WTC11 (cell line): ENCODE measurements around the gene KIF2C. TPM values are rescaled to one million over a fixed set of nuclear protein-coding genes. Genes with fewer than 3 reads are reported as not detected.

Experiments
- ATAC-seq: fragments of 200-7000 bp; cut with Tn5 transposase; 2 replicates; pipeline ENCODE4 v1.10.0; 2021; ENCODE audit warnings: mild to moderate bottlenecking, moderate library complexity
- CTCF ChIA-PET: fragments of 300-600 bp; sonication (Branson Sonifier 250); formaldehyde crosslinking; loops from one replicate; lab custom pipeline; 2021; ENCODE audit warnings: antibody characterized with exemption; lab: Charles Lee
- POLR2A ChIA-PET: fragments of 350-600 bp; sonication (Branson Sonifier 250); formaldehyde crosslinking; loops from one replicate; lab custom pipeline; 2021; ENCODE audit warnings: antibody characterized with exemption; lab: Charles Lee
- DNase-seq: peaks from one replicate; pipeline ENCODE4 v3.0.0; 2021; ENCODE audit warnings: low spot score
- H3K27ac Mint-ChIP-seq: 2 replicates; pipeline ENCODE4 v1.8.0; 2021; ENCODE audit warnings: mixed read lengths
- H3K27me3 Mint-ChIP-seq: 2 replicates; pipeline ENCODE4 v1.8.0; 2021; ENCODE audit warnings: low read depth, mild to moderate bottlenecking, moderate library complexity, mixed read lengths
- H3K36me3 Mint-ChIP-seq: 2 replicates; pipeline ENCODE4 v1.8.0; 2021; ENCODE audit warnings: mixed read lengths
- H3K4me1 Mint-ChIP-seq: 2 replicates; pipeline ENCODE4 v1.8.0; 2022; ENCODE audit warnings: mixed read lengths
- H3K4me3 Mint-ChIP-seq: 2 replicates; pipeline ENCODE4 v1.8.0; 2021; ENCODE audit warnings: mild to moderate bottlenecking, moderate library complexity, mixed read lengths
- H3K9me3 Mint-ChIP-seq: 2 replicates; pipeline ENCODE4 v1.8.0; 2021; ENCODE audit warnings: mixed read lengths
- FOXK1 ChIP-seq: sonication (generic); formaldehyde crosslinking; IDR thresholded peaks from 2 replicates; pipeline ENCODE4 v1.8.0; 2022; ENCODE audit warnings: mild to moderate bottlenecking, moderate library complexity, missing genetic modification reagents
- JUN ChIP-seq: sonication (generic); formaldehyde crosslinking; IDR thresholded peaks from 2 replicates; pipeline ENCODE4 v1.8.0; 2023; ENCODE audit warnings: mild to moderate bottlenecking, missing genetic modification reagents
- NFE2L1 ChIP-seq: sonication (generic); formaldehyde crosslinking; IDR thresholded peaks from 2 replicates; pipeline ENCODE4 v1.8.1; 2023; ENCODE audit warnings: missing genetic modification reagents
- PREB ChIP-seq: sonication (generic); formaldehyde crosslinking; IDR thresholded peaks from 2 replicates; pipeline ENCODE4 v1.8.1; 2022; ENCODE audit warnings: mild to moderate bottlenecking, missing genetic modification reagents, moderate library complexity, borderline replicate concordance
- SMAD3 ChIP-seq: sonication (generic); formaldehyde crosslinking; IDR thresholded peaks from 2 replicates; pipeline ENCODE4 v1.8.0; 2022; ENCODE audit warnings: missing genetic modification reagents, mild to moderate bottlenecking, borderline replicate concordance
- SP1 ChIP-seq: sonication (generic); formaldehyde crosslinking; conservative IDR thresholded peaks from 2 replicates; pipeline ENCODE4 v1.8.1; 2022; ENCODE audit warnings: missing genetic modification reagents
- TEAD4 ChIP-seq: sonication (generic); formaldehyde crosslinking; IDR thresholded peaks from 2 replicates; pipeline ENCODE4 v1.8.0; 2022; ENCODE audit warnings: mild to moderate bottlenecking, missing genetic modification reagents
- USF1 ChIP-seq: sonication (generic); formaldehyde crosslinking; IDR thresholded peaks from 2 replicates; pipeline ENCODE4 v1.8.0; 2022; ENCODE audit warnings: mild to moderate bottlenecking, missing genetic modification reagents
- ZMAT4 ChIP-seq: fragments of 250-450 bp; sonication (Bioruptor Pico); IDR thresholded peaks from 2 replicates; pipeline ENCODE4 v1.9.0; 2021; ENCODE audit warnings: mild to moderate bottlenecking
- ZNF512 ChIP-seq: sonication (generic); formaldehyde crosslinking; IDR thresholded peaks from 2 replicates; pipeline ENCODE4 v1.8.1; 2022; ENCODE audit warnings: missing genetic modification reagents, borderline replicate concordance
- ZNF532 ChIP-seq: fragments of 250-450 bp; sonication (Bioruptor Pico); IDR thresholded peaks from 2 replicates; pipeline ENCODE4 v1.9.0; 2021; ENCODE audit warnings: mild to moderate bottlenecking, borderline replicate concordance
- total RNA-seq: library from RNA; stranded (reverse); gene quantifications from 3 replicates; pipeline ENCODE4 v1.2.3, GENCODE V29; 2021
- TF ChIP-seq, protein P1 (sequence below): sonication (generic); formaldehyde crosslinking; IDR thresholded peaks from 2 replicates; pipeline ENCODE4 v1.8.0; 2022; ENCODE audit warnings: mild to moderate bottlenecking, missing genetic modification reagents
- TF ChIP-seq, protein P2 (sequence below): fragments of 250-450 bp; sonication (Bioruptor Pico); IDR thresholded peaks from 2 replicates; pipeline ENCODE4 v2.1.2; 2022; ENCODE audit warnings: mild to moderate bottlenecking, moderate library complexity
- TF ChIP-seq, protein P3 (sequence below): sonication (generic); formaldehyde crosslinking; IDR thresholded peaks from 2 replicates; pipeline ENCODE4 v1.8.1; 2022; ENCODE audit warnings: low read depth, missing genetic modification reagents, borderline replicate concordance

KIF2C gene
- total RNA-seq, 1 experiment from 2014 or later: 93.8 TPM

GRCh38 chr1:44798481-44799365 is 59.1 kb downstream of the KIF2C start:
- Mint-ChIP-seq H3K36me3 (peaks cover 14% of the 10 kb centered on the region), H3K27ac (peak overlapping the region; percentile 92), H3K9me3 (no peaks in the 10 kb centered on the region), H3K27me3 (peaks cover 3% of the 10 kb centered on the region; the same call in 1 of the 2 replicates), H3K4me3 (peak overlapping the region; percentile 87), H3K4me1 (peaks cover 18% of the 10 kb centered on the region)
- POLR2A ChIA-PET: interaction anchor here (4.3 kb wide), 1 partner anchor 15 kb away, joined by 43 read pairs; no protein-coding TSS in a partner anchor
- TF ChIP-seq TEAD4: no peak
- no peak for TF ChIP-seq PREB (CRISPR knock-in tag)
- no peak for TF ChIP-seq ZNF512 (CRISPR knock-in tag)
- CTCF ChIA-PET: interaction anchor here (0.7 to 3.3 kb wide), 6 partner anchors 10 to 37 kb away, joined by 3 to 35 read pairs (median 4); no protein-coding TSS in a partner anchor
- ATAC-seq: no peak
- no peak for DNase-seq

GRCh38 chr1:44799770-44800584 is 60.3 kb downstream of the KIF2C start, which contains the start of gene PLK3:
Gene PLK3, plus strand, starts transcription at chr1:44800377. Its CDS starts 87 bp downstream, at chr1:44800464.
- H3K36me3 Mint-ChIP-seq: peaks cover 14% of the 10 kb centered on the region
- peaks cover 18% of the 10 kb centered on the region for H3K4me1 Mint-ChIP-seq
- H3K27ac Mint-ChIP-seq: peak within 1 kb of the TSS; percentile 99
- ATAC-seq (peak; percentile 90), DNase-seq (peak; percentile 98)
- H3K4me3 Mint-ChIP-seq: peak within 1 kb of the TSS; percentile 87
- H3K27me3 Mint-ChIP-seq: peaks cover 3% of the 10 kb centered on the region; the same call in 1 of the 2 replicates
- POLR2A ChIA-PET: interaction anchor here (0.5 to 4.3 kb wide), 19 partner anchors 9 to 722 kb away, joined by 3 to 43 read pairs (median 5); partner anchors contain the start of genes BTBD19, HECTD3, PRDX1 and RNU5D-1
- CTCF ChIA-PET: interaction anchor here (0.5 to 3.3 kb wide), 23 partner anchors 9 to 696 kb away, joined by 3 to 44 read pairs (median 4); partner anchors contain the start of genes BTBD19, HECTD3, PTCH2 and UROD
- no peaks in the 10 kb centered on the region for H3K9me3 Mint-ChIP-seq
- no peak for TF ChIP-seq JUN (CRISPR knock-in tag)
- TF ChIP-seq FOXK1 (CRISPR knock-in tag): peak; percentile 72
- TF ChIP-seq SP1: peak; percentile 87
- TF ChIP-seq ZNF532 (CRISPR knock-in tag): no peak
- TF ChIP-seq, protein P1, sequence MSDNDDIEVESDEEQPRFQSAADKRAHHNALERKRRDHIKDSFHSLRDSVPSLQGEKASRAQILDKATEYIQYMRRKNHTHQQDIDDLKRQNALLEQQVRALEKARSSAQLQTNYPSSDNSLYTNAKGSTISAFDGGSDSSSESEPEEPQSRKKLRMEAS (CRISPR knock-in tag): peak; percentile 98
- TF ChIP-seq, protein P2, sequence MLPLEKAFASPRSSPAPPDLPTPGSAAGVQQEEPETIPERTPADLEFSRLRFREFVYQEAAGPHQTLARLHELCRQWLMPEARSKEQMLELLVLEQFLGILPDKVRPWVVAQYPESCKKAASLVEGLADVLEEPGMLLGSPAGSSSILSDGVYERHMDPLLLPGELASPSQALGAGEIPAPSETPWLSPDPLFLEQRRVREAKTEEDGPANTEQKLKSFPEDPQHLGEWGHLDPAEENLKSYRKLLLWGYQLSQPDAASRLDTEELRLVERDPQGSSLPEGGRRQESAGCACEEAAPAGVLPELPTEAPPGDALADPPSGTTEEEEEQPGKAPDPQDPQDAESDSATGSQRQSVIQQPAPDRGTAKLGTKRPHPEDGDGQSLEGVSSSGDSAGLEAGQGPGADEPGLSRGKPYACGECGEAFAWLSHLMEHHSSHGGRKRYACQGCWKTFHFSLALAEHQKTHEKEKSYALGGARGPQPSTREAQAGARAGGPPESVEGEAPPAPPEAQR (CRISPR knock-in tag): no peak
- 0 out of 2 replicates have a peak, but pooled peaks have one; percentile 40 for TF ChIP-seq SMAD3 (CRISPR knock-in tag)
- TF ChIP-seq ZMAT4 (CRISPR knock-in tag): no peak
- peak; percentile 39; the same call in 1 of the 2 replicates for TF ChIP-seq USF1 (CRISPR knock-in tag)
- TF ChIP-seq NFE2L1 (CRISPR knock-in tag): peak; percentile 37; the same call in 1 of the 2 replicates
- TF ChIP-seq, protein P3, sequence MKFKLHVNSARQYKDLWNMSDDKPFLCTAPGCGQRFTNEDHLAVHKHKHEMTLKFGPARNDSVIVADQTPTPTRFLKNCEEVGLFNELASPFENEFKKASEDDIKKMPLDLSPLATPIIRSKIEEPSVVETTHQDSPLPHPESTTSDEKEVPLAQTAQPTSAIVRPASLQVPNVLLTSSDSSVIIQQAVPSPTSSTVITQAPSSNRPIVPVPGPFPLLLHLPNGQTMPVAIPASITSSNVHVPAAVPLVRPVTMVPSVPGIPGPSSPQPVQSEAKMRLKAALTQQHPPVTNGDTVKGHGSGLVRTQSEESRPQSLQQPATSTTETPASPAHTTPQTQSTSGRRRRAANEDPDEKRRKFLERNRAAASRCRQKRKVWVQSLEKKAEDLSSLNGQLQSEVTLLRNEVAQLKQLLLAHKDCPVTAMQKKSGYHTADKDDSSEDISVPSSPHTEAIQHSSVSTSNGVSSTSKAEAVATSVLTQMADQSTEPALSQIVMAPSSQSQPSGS (CRISPR knock-in tag): no peak
